Ecto neural progenitor cell (in vitro differentiated cells): ENCODE data around the gene CPSF4L.
A peak's percentile ranks its signal among the peaks of the same experiment; 100 is the strongest.
"Not testable (repeated sequence)": the region's sequence is repeated elsewhere in the genome, so short reads cannot be mapped to it uniquely, and the experiment has no call there.

Experiments used
- DNase-seq: peaks from one replicate; pipeline ENCODE4 v3.0.0-alpha.2; 2018; ENCODE audit warnings: low spot score

The CPSF4L gene, protein sequence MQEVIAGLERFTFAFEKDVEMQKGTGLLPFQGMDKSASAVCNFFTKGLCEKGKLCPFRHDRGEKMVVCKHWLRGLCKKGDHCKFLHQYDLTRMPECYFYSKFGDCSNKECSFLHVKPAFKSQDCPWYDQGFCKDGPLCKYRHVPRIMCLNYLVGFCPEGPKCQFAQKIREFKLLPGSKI

DNA sequence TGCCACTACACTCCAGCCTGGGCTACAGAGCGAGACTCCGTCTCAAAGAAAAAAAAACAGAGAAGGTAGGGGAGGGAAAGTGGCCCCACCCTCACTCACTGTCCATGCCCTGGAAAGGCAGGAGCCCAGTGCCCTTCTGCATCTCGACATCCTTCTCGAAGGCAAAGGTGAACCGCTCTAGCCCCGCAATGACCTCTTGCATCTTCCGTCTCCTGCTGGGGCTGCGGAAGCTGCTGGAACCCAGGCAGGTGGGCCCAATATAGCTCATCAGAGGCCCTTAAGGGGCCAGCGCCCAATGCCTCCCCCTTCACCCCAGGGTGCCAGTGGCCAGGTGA, at the start of gene CPSF4L:
Gene CPSF4L (minus strand): TSS at position 264 of the 335 bp plus-strand sequence. CDS start 62 bp downstream, at position 202.
- no peak for DNase-seq

DNA sequence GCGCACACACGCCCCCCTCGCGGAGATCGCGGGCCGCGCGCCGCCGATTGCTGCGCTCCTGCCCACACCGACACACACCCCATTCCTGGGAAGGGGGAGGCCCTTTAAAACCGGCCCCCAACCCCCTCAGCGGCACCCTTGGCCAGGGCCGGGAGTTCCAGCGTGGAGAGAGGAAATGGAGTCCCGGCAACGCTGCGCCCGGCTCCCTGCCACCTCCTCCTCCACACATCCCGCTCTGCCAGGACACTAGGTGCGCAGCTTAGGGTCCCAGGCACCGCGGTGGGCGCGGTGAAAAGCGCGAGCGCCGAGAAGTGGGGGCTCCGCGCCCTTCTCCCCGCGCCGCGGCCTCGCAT, 49.7 kb upstream of the CPSF4L start:
- no peak for DNase-seq

DNA sequence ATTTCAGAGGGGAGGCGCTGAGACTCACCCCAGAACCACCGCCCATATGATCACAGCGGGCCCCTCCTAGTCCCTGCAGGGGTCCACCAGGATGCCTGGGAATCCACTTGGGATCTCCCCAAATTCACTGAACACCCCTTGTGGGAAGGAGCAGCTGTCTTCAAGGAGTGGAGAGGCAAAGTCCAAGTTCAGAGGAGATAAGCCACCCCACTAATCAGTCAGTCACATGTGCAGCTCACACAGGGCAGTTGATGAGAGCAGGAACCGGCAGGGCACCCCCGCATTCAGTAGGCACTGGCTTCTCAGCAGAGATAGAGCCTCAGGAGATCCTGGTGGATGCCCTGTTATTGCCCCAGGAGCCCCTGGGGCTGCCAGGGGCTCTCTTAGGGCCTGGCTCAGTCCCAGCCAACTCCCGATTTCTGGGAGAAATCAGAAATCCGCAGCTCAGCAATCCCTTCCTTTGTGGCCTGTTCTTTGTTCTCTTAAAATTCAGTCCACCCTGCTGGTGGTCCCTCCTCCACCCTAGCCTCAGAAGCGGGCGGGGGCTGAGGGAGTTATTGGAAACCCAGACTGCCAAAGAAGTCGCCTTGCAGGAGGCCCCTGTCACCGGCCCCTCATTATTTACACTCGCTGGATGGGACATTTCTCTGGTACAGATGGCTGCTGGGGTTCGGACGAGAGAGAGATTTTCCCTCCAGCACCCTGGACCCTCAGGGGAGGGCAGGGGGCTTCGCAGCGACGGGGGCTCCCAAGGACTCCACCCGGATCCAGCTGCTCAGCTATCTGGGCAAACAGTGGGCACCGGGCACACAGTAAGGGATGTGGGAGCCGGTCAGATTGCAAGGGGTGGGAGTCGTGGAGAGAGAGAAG, 48.3 kb upstream of the CPSF4L start:
- DNase-seq: peak; percentile 82

DNA sequence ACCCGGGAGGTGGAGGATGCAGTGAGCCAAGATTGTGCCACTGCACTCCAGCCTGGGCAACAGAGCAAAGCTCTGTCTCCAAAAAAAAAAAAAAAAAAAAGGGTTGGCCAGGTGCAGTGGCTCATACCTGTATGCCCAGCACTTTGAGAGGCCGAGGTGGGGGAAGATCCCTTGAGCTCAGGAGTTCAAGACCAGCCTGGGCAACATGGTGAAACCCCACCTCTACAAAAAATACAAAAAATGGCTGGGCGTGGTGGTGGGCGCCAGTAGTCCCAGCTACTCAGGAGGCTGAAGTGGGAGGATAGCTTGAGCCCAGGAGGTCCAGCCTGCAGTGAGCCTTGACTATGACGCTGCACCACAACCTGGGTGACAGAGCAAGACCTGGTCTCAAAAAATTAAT, 47.3 kb upstream of the CPSF4L start:
- not testable (repeated sequence) for DNase-seq

DNA sequence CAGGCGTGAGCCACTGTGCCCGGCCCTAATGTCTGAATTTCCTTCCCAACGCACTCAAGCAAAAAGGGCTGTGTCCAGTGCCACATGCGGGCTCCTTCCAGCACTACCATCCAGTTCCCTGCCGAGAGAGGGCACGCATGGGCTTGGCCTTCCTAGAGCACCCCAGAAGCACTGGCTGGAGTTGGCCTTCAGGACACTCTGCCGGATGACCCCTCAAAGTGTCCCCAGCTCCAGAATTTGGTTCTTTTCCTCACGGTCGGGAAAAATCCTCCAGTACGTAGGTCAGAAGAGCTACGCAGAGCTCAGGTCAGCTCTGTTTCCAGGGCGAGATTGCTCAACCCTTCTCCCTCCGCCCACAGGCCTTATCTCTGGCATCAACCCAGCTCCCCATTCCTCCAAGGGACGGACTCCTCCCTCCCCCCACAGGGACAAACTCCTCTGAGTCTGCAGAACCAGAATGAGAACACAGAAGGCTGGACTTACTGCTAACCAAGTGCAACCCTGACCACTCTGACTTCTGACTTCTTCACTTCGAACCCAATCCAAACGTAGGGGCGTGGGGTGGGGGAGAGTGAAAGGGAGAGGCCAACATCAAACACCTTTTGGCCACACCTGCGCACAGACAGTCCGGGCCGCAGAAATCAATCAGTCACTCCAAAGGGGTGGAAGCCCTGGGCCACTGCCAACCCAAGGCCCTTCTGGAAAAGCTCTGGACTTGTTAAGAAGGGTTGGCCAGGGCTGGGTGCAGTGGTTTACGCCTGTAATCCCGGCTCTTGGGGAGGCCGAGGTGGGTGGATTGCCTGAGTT, 46.5 kb upstream of the CPSF4L start:
- DNase-seq: peak; percentile 52

DNA sequence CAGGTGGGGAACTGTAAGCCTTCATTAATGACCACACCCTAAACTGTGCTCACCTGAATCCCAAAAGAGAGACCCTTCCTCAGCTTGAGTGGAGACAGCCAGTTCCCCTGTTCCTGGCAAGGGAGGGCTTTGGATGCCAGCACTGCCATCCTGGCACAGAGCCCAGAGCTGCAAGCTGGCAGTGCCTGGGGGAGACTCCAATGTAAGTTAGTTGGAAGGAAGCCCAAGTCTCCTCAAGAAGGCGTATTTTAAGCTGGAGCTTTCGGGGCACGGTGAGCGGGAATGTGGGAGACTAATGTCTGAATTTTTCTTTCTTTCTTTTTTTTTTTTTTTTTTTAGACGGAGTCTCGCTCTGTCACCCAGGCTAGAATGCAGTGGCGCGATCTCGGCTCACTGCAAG, 45.5 kb upstream of the CPSF4L start:
- DNase-seq: no peak

DNA sequence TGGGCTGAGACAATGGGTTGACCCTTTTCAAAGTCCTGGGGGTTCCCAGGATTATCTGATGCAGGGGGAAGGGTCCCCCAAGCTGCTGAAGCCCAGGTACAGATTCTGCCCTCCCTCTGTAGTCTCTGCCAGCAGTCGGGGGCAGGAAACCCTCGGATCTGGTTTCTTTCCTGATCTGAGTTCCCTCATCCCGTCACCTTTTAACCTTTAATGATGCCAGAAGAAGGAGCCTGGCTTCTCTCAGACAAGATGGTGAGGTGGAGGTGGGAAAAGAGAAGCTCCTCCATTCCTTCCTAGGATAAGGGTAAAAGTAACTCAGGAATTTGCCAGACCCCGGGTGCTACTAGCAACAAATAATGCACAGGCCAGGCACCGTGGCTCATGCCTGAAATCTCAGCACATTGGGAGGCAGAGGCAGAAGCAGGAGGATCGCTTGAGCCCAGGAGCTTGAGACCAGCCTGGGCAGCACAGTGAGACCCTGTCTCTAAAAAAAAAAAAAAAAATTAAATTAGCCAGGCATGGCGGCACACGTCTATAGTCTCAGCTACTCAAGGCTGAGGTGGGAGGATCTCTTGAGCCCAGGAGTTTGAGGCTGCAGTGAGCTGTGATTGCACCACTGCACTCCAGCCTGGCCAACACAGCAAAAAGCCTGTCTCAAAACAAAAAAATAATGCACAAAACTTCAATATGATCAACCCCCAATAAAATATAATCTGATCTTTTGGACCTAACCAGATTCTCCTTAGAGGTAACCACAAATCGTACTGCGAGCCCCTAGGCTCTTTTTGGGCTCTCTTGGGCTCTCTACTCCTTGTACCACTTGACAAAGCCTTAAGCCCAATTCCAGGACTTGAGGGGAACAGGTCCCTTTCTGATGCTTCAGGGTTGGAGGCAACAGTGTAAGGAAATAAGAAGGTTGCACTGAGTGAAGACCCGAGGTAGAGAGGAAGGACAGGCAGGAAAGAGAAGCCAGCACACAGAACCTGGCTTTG, 44.5 kb upstream of the CPSF4L start:
- DNase-seq: no peak

DNA sequence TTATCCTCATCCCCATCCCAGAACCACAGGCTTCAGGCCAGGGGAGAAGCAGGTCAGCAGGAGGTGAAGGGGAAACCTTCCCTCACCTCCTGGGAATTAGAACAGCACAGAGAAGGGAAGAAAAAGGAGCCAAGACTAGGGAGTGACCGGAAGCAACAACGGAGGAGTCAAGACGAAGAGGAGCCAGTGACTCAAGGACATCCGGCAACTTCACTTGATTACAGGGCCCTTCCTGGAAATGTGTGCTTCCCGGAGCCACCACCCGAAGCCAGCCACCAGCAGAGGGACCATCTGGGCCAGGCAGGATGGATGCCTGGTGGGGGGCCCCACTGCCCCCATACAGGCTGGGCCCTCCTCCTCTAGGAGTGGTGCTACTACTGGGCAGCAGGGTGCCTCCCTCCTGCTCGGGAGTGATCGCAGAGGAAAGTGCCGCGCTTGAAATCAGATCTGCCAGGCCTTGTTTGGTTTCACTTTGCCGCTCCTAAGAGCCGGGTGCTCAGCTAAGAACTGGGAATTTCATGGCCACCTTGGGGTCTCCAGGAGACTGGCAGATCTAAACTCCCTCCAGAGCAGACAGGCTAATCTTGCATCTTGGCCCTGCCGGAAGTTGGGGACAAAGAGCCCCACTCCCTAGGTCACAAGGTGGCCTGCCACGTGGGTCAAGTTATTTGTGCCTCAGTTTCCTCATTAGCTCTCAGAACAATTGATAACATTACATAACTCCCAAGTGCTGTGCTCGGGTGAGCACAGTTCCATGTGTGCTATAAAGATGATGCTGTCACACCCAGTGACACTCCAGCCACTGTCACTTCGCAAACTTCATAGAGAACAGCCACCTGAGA, 43.5 kb upstream of the CPSF4L start:
- DNase-seq: peak; percentile 64

DNA sequence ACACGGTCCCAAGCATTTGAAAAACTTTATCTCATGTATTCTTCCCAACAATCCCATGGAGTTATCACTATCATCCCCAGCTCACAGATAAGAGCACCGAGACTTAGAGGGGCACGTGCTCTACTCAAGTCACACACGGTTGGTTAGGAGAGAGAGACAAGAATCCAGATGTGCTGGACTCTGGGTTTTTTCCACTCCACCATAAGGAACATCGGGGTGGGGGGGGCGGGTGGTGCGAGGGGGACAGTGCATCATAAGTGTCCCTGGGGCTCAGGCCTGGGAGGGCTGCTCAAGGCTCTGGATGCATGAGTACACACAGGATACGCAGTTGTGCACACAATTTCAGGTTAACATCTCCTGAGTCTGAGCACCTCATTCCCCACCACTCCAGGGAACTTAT, 42.8 kb upstream of the CPSF4L start:
- DNase-seq: no peak

DNA sequence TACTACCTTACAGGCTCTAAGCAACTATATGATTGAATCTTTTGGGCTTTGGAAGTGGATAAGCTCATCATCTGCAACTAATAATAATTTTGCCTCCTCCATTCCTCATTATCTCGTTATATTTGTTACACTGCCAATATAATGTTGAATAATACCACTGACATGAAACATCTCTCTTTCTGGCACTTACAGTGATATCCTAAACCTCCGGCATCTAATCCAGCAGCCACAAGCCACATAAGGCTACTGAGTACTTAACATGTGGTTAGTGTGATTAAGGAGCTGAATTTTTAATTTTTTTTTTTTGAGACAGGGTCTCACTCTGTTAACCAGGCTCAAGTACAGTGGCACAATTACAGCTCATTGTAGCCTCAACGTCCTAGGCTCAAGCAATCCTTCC, 40.5 kb upstream of the CPSF4L start:
- no peak for DNase-seq

DNA sequence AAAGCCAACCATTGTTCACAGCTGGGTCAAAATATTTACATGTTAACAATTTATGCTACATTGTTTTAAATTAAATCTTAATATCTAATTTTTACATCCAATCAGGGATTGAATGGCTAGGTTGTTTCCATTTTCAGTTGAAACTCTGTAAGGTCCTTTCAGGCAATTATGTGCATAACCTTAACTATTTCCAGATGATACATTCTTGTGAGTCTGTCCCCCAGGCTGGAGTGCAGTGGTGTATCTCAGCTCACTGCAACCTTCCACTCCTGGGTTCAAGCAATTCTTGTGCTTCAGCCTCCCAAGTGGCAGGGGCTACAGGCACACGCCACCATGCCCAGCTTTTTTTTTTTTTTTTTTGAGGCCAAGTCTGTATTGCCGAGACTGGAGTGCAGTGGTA, 39.7 kb upstream of the CPSF4L start:
- no peak for DNase-seq

DNA sequence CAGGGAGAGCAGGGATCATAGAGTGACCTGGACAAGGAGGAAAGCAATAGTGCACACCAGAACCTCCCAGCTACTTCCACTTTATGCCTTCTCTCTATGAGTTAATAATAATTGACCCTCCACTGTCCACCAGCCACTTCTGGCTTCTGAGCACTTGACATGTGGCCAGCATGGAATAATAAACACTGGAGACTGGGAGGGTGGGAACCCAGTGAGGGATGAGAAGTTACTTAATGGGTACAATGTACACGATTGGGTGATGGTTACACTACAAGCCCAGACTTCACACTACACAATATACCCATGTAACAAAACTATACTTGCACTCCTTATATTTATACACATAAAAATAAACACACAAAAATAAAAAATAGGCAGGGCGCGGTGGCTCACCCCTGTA, 38.7 kb upstream of the CPSF4L start:
- no peak for DNase-seq

DNA sequence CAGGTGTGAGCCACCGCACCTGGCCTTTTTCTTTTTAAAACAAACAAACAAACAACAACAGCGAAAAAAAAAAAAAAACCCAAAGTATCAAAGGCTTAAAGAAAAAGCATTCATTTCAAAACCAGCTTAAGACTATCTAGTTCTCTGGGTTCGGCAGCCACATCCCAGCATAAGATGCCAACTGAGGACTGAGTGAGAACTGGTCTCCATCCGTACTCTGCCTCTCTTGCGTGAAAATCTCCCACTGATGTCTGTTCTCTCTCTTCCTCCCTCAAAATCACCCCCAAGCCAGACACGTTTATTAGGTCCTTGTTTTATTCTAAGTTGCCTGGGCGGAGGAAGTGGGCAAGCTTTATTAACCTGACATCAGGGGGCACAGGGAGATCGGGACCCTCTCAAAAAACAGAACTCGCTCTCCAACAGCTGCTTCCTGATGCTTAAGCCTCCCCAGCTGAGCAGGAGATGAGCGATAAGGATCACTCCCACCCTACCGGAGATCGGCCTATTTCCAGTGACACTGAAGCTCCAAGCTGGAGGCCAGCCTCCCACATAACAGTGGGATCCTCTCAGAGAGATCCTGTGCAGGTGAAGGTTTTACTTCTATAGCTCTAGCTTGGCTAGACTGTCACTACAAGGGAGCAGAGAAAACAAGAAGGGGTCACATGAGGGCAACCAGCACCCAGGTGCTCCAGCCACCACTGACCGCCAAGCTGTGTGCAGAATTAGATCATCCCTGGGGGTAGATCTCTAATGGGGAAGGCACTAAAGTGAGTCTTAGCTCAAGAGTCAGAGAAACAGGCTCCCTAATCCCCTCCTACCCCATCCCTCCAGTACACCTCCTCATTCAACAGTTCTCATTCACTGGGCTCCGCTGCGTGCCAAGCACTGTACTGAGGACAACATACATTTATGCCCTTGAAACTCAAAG, 36.5 kb upstream of the CPSF4L start:
- DNase-seq: no peak

DNA sequence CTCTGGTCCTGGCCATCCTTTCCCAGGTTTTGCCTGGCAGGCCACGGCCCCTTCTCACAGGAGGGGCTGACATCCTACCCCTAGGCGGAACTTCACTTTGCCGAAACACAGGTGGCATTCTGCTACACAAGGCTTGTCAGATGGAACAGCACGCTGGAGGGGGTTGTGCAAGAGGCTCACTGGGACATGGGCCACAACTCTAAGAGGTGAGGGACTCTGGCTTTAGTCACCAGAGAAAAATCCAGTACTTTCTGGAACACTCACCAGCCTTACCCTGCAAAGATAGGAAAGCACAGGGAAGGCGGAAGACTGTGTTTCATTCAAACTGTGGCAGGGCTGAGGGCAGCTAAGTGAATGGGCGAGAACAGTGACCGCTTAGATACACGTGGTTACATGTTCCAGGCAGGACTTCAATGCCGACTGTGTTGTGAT, 31.8 kb upstream of the CPSF4L start:
- no peak for DNase-seq

DNA sequence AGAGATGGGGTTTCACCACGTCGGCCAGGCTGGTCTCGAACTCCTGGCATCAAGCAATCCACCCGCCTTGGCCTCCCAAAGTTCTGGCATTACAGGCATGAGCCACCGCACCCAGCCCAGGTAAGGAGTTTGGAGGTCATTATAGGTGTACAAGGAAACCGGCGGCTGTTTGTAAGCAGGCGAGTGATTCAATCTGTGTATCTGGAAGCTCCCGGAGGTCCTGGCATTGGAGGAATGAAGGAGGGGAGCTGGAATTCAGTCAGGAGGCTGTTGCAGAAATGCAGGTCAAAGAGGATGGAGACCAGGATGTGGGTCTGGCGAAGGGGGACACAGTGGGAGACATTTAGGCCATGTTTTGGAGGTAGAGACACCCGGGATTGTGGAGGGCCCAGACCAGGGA, 31.4 kb upstream of the CPSF4L start:
- no peak for DNase-seq

DNA sequence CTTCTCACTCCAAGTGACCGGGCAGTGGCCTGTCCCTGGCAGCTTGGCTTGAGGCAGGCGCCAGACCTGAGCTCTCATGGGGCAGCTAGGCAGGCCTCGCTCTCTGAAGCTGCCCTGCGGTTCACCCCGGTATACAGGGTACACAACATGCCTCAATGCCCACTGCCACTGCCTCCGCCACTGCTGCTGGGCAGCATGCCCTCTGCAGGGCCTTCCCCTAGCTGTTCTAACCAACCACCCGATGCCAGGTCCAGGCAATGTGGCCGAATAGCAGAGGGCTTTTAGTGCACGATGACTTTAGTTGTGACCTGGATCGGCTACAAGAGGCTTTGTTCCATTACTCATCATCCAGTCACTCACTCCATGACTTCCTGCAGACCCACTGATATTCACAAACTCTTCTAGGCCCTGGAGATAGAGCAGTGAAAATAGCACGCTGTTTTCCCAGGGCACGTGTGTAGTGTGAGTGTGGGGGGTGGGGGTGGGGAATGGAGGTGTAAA, 30.4 kb upstream of the CPSF4L start:
- no peak for DNase-seq

DNA sequence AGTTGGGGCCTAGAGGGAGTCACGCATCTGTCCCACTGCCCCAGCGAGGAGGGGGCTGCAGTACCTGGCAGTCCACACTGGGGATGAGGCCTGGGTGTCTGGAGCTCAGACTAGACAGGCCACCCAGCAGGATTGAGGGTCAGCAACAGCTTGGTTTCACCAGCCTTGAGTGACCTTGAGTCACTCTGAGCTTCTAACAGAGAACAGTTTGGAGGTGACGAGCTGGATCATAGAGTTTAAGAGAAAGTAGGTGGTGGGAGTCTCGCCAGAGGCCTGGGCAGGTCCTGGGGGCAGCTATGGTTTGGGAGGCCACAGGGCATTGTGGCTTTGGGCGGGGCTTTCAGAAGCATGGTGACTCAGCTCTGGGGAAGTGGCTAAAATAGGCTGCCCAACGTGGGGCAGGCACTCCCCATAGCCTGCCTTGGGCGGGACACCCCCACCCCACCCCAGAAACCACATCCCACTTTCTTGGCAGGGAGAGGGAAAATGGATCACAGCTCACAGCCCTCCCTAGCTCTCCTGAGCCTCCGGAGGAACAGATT, 29.7 kb upstream of the CPSF4L start:
- DNase-seq: no peak

DNA sequence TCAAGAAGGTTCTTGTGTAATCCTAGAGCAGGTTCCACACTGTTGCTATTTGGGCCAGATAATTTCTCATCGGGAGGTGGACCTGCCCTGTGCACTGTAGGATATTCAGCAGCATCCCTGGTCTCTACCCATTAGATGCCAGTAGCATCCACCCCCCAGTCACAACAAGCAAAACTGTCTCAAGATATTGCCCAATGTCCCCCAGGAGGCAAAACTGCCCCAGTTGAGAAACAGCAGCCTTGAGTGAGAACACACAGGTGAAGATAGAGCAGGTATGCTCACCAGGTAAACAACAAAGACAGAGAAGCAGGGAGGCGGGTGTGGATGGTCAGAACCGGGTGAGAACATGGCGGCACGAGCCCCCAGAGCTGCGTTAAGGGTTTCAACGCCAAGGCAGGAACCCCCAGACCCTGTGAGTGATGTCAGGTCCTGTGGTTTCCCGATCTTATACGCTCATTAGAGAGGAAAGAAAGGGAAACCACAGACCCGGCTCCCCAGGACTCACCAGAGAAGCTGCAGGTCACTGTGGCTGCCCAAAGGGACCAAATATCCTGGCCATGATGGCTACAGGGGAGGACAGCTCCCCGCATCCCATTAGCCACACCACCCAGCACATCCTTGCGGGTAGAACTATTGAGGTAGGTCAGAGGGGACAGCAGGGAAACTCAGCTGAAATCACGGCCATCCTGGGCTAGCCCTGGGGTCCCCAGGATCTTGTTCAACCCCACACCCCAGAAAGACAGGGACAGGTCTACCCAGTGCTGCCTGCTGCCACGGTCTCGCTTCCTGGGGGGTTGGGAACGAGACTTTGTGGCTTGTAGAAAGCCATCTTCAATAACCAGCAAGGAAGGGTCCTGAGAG, 28.9 kb upstream of the CPSF4L start:
- DNase-seq: no peak
